Fibroblast of lung (primary cell): ENCODE measurements around the gene SLC38A1. TPM values are rescaled to one million over a fixed set of nuclear protein-coding genes. Genes with fewer than 3 reads are reported as not detected.
A peak's percentile ranks its signal among the peaks of the same experiment; 100 is the strongest.

ENCODE experiments used
- DNase-seq, 2 donors: peaks; one replicate each; pipeline versions ENCODE4 v3.0.0 to v3.0.0-alpha.2; 2010; ENCODE audit warnings: low read depth in 2 of 2
- H2AFZ ChIP-seq: 2 replicates; pipeline ENCODE4 v1.5.1; 2012; ENCODE audit warnings: low read length, control low read depth, inconsistent platforms
- H3K27ac ChIP-seq: 2 replicates; pipeline ENCODE4 v1.5.1; 2011; ENCODE audit warnings: low read length, control low read depth; ENCODE audit not compliant: insufficient read depth
- H3K27me3 ChIP-seq: 2 replicates; pipeline ENCODE4 v1.5.1; 2011; ENCODE audit warnings: mild to moderate bottlenecking, low read length; ENCODE audit not compliant: control insufficient read depth, insufficient read depth
- H3K36me3 ChIP-seq: 2 replicates; pipeline ENCODE4 v1.5.1; 2011; ENCODE audit warnings: low read length; ENCODE audit not compliant: control insufficient read depth, insufficient read depth
- H3K4me1 ChIP-seq: 2 replicates; pipeline ENCODE4 v1.5.1; 2011; ENCODE audit warnings: low read length; ENCODE audit not compliant: control insufficient read depth, insufficient read depth; ENCODE audit errors: extremely low read depth
- H3K4me2 ChIP-seq: 2 replicates; pipeline ENCODE4 v1.5.1; 2011; ENCODE audit warnings: low read length, control low read depth; ENCODE audit not compliant: insufficient read depth; ENCODE audit errors: extremely low read depth
- H3K4me3 ChIP-seq, 4 experiments: fragments of 200-600 bp in 1 of 4; sonication (generic) in 1 of 4; replicated peaks in 1 of 4; 2 replicates each; pipeline ENCODE4 v1.5.1; 2011 to 2016; ENCODE audit warnings: low read length in 4 of 4, low read depth in 3 of 4, mild to moderate bottlenecking in 3 of 4, control low read depth in 2 of 4, inconsistent platforms in 1 of 4, mixed read lengths in 1 of 4; ENCODE audit not compliant: insufficient read depth in 1 of 4; ENCODE audit errors: control extremely low read depth in 1 of 4
- H3K79me2 ChIP-seq: 2 replicates; pipeline ENCODE4 v1.5.1; 2012; ENCODE audit warnings: mild to moderate bottlenecking, low read length, inconsistent platforms; ENCODE audit not compliant: control insufficient read depth, insufficient read depth
- H3K9ac ChIP-seq: 2 replicates; pipeline ENCODE4 v1.5.1; 2011; ENCODE audit warnings: mild to moderate bottlenecking, low read length, control low read depth; ENCODE audit not compliant: insufficient read depth
- H3K9me3 ChIP-seq: 2 replicates; pipeline ENCODE4 v1.5.1; 2012; ENCODE audit warnings: low read depth, low read length; ENCODE audit not compliant: control insufficient read depth, insufficient read depth
- H4K20me1 ChIP-seq: 2 replicates; pipeline ENCODE4 v1.5.1; 2011; ENCODE audit warnings: low read length; ENCODE audit not compliant: control insufficient read depth, insufficient read depth; ENCODE audit errors: extremely low read depth
- EZH2 ChIP-seq: IDR thresholded peaks from 2 replicates; pipeline ENCODE4 v1.5.1; 2012; ENCODE audit warnings: low read length, control low read depth, mild to moderate bottlenecking; ENCODE audit errors: missing control alignments
- polyA plus RNA-seq, 2 donors: library from polyadenylated mRNA; depleted of rRNA in 1 of 2; stranded (reverse) in 1 of 2; unstranded in 1 of 2; fragments of >200 nt; gene quantifications; 2 replicates each; pipeline ENCODE4 v1.2.1, GENCODE V29; 2011 to 2012; ENCODE audit warnings: missing spikeins in 1 of 2
- total RNA-seq: library from RNA; depleted of rRNA; stranded (reverse); fragments of >200 nt; gene quantifications from 2 replicates; pipeline ENCODE4 v1.2.1, GENCODE V29; 2014
- TF ChIP-seq, protein P1 (sequence below), 2 donors: IDR thresholded peaks in 1 of 2; conservative IDR thresholded peaks in 1 of 2; 1 replicate in 1 of 2; 2 replicates in 1 of 2; pipeline ENCODE4 v1.5.1; 2011 to 2012; ENCODE audit warnings: low read length in 2 of 2, control low read depth in 1 of 2, inconsistent platforms in 1 of 2, low read depth in 1 of 2, mild to moderate bottlenecking in 1 of 2

Gene SLC38A1
- total and polyA plus RNA-seq, 2 donors (not counting 1 experiment from before 2014, with no cell fraction given), result 24.3 to 88.8 TPM

DNA sequence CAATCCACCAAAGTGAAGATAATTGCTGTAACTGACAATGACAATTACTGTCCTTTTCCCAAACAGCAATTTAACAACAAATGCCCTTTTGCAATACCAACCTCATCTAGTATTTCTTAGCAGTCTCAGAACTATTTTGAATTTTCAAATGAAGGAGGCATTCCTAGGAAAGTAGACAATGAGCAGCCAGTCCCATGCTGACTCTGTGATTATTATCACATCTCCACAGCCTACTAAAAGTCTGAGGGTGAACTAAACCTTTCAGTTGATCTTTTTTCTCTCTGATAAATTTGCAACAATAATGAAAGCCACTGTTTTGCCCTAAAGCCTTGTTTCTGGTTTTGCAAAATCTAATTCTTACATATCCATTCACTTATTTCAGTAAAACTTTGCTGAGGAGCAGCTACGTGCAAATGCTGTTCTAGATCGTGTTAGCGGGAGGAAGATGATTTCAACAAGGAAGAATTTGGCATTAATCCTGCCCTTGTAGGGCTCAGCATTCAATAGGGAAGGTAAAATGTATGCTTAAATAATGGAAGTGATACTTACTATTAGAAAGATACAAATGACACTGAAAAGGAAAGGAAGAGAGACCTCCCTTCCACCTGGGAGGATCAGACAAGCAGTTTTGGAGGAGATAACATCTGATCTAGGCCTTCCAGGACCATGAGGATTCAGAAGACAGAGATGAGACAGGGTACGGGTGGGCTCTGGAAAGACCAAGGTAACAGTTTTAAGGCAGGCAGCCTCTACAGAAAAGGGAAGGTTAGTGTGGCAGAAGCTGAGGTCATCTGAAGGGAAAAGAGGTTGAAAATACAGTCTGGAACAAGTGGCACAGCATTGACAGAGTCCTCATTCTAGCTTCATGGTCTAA, 47.4 kb downstream of the SLC38A1 start:
- no peaks in the 10 kb centered on the region for H3K4me1 ChIP-seq
- H3K36me3 ChIP-seq, result no peaks in the 10 kb centered on the region

DNA sequence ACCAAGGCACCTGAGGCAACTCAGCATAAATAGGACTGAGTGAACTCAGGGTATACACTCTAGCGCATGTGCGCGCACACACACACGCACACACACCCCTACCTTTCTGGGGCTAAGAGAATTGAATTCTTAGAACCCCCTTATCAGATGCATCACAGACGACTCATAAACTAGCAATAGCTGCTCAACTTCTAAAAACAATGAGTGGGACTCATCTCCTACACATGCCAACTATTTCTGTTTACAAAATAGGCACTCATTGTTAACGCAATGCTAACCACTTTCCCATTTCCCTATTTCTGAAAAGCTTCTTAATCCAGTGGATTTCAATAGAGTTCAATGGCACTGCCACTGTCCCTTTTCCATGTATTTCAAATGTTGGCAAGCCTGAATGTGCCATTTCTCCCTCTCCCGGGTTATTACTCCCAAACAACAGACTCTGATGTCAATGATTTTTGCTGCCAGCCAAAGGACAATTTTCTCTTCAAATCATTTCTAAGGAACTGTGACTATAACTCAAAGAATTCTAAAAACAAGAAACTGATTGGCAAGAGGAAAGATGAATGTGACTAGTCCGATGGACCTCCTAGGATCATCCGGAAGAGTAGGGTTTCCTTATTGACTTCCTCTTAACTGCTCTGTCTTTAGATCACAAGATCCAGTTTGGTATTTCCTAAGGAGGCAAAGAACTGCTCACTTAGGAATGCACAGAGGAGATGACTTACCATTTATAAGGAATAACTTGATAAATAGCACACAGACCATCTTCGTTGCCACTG, 48.8 kb downstream of the SLC38A1 start:
- DNase-seq, result peak; percentile 48 to 92
- Histone ChIP-seq H2AFZ (no peak overlapping the region), H3K4me1 (no peaks in the 10 kb centered on the region), H3K27me3 (no peaks in the 10 kb centered on the region), H3K27ac (no peak overlapping the region), H3K4me2 (no peak overlapping the region), H3K79me2 (no peaks in the 10 kb centered on the region), H3K4me3 (no peak overlapping the region), H4K20me1 (no peaks in the 10 kb centered on the region), H3K36me3 (no peaks in the 10 kb centered on the region), H3K9me3 (no peaks in the 10 kb centered on the region), H3K9ac (no peak overlapping the region)
- TF ChIP-seq, protein P1, sequence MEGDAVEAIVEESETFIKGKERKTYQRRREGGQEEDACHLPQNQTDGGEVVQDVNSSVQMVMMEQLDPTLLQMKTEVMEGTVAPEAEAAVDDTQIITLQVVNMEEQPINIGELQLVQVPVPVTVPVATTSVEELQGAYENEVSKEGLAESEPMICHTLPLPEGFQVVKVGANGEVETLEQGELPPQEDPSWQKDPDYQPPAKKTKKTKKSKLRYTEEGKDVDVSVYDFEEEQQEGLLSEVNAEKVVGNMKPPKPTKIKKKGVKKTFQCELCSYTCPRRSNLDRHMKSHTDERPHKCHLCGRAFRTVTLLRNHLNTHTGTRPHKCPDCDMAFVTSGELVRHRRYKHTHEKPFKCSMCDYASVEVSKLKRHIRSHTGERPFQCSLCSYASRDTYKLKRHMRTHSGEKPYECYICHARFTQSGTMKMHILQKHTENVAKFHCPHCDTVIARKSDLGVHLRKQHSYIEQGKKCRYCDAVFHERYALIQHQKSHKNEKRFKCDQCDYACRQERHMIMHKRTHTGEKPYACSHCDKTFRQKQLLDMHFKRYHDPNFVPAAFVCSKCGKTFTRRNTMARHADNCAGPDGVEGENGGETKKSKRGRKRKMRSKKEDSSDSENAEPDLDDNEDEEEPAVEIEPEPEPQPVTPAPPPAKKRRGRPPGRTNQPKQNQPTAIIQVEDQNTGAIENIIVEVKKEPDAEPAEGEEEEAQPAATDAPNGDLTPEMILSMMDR (conservative IDR thresholded peaks at IDR 0.05 in 1 of 2, IDR thresholded peaks at IDR 0.05 in 1 of 2; ENCODE audit: low read depth in 1 of 2, low read length in 2 of 2), result no peak
- TF ChIP-seq EZH2, result no peak

More for the DNA sequence above, 47.4 kb downstream of the SLC38A1 start:
- no peak overlapping the region for H3K27ac ChIP-seq
- H3K9me3 ChIP-seq, result no peaks in the 10 kb centered on the region
- no peak overlapping the region for H3K4me3 ChIP-seq
- no peaks in the 10 kb centered on the region for H3K79me2 ChIP-seq
- H2AFZ ChIP-seq, result no peak overlapping the region
- peak; percentile 27 to 78 for DNase-seq
- no peak overlapping the region for H3K4me2 ChIP-seq
- no peaks in the 10 kb centered on the region for H4K20me1 ChIP-seq
- H3K9ac ChIP-seq, result no peak overlapping the region
- no peaks in the 10 kb centered on the region for H3K27me3 ChIP-seq
- no peak for TF ChIP-seq EZH2
- TF ChIP-seq, protein P1 (conservative IDR thresholded peaks at IDR 0.05 in 1 of 2, IDR thresholded peaks at IDR 0.05 in 1 of 2; ENCODE audit: low read depth in 1 of 2, low read length in 2 of 2), result no peak
